GM18861 (cell line): ENCODE measurements around the gene TREML4.
"Not testable (repeated sequence)": the region's sequence is repeated elsewhere in the genome, so short reads cannot be mapped to it uniquely, and the experiment has no call there.

Source experiments
- ATAC-seq: cut with Tn5 transposase; IDR thresholded peaks from one replicate; pipeline ENCODE4 v1.9.1; 2021; ENCODE audit not compliant: unreplicated experiment

The TREML4 gene

DNA sequence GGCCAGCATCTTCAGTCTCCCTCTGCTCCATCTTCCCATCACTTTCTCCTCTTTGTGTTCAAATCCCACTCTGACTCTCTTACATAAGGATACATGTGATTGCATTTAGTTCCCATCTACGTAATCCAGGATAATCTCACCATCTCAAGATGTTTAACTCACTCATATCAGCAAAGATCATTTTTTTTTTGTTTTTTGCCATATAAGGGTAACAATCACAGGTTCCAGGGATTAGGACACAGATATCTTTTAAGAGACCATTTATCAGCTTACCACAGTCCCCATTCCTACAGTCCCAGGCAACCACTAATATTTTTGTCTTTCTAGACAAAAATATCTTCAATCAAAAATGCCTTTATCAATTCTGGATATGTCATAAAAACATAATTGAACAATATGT lies 24.0 kb upstream of the TREML4 start:
- no peak for ATAC-seq

- ATAC-seq: no peak
Observed at GRCh38 chr6:41208439-41209106, 19.6 kb upstream of the TREML4 start.

DNA sequence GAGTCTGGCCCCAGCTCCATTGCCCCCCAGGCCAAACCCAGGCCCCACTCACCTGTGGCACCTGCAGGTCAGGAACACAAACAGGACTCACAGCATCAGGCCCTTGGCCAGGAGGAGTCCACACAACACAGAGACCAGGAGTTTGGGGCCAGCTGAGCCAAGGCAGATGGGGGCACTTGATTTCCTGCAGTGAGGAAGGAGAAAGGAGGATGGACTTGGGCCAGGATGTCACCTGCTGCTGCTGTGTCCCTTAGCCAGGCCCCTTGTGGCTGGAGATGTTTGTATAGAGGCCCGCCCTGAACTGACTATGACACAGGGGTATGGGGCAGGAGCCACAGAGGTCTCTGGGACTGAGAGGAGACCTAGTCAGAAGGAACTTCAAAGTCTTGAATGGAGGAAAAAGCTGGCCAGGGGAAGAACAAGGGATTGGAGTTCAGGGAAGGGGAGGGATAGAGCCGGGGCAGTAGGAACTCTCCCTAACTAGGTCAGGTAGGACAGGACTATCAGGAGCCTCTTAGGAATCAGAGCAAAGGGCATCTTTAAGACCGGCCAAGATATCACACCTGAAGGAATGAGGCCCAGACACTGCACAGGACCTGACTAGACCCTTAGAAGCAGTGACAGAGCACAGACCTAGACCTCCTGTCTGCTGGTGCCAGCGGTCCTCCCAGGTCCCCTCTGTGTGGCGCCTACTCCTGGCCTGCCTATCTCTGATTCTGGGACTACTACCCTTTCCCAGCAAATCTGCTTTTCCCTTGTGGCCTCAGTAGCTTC lies 18.4 kb upstream of the TREML4 start:
- ATAC-seq: no peak

DNA sequence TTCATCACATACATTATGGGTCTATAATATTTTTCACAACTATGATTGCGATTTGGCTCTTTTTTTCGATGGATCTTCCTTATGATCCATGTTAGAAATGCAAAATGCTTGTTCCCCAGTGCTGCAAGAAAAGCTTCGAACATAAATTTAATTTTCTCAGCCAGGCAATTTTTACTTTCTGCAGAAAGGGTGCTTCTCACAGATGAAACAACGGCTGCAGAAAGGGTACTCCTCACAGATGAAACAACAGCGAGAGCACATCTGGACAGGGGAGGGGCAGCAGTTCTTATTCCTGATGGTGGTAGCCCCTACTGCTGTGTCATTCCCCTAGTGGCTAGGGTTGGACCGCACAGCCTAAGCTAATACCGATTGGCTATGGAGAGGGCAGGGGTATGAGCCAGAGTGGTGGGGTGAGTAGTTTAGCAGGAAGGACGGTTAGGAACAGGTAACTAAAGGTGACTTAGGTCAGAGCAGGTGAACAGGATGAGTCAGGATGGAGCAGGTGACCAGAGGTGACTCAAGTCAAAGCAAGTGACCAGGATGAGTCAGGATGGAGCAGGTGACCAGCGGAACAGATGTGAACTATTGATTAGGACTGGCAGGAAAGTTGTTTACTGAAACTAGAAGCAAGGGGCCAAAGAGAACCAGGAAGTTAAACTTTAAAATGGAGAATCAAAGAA lies 13.4 kb upstream of the TREML4 start:
- no peak for ATAC-seq

DNA sequence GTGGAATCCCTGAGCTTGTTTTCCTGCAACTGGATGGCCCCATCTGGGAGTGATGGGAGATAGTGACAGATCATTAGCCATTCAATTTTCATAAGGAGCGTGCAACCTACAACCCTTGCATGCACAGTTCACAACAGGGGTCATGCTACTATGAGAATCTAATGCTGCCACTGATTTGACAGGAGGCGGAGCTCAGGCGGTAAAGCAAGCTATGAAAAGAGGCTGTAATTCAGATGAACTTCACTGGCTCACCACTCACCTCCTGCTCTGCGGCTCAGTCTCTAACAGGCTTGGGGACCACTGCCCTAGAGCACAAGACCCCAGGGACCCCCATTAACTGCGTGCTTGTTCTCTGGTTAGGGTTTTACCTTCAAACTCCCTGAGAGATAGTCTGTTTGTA lies 12.4 kb upstream of the TREML4 start:
- ATAC-seq: no peak

GRCh38 chr6:41216616-41217015 lies 11.5 kb upstream of the TREML4 start:
- no peak for ATAC-seq

DNA sequence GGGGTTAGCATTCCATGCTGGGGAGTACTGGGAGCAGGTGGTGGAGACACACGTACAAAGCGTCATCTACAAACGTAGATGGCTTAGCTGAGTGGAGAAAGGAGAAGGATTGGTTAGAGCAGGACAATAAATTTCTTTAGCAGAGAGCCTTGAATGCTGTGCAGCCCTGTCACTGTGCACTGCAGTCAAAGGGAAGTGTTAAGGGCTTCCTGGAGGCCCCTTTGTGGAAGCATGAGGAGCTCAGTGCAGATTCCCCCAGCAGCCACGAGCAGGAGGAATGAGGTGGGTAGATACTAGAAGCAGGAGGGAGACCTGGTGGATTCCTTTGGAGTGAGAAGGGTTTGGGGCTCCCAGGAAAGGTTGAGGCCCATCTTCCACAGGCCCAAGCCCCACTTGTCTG lies 6.1 kb upstream of the TREML4 start:
- no peak for ATAC-seq

DNA sequence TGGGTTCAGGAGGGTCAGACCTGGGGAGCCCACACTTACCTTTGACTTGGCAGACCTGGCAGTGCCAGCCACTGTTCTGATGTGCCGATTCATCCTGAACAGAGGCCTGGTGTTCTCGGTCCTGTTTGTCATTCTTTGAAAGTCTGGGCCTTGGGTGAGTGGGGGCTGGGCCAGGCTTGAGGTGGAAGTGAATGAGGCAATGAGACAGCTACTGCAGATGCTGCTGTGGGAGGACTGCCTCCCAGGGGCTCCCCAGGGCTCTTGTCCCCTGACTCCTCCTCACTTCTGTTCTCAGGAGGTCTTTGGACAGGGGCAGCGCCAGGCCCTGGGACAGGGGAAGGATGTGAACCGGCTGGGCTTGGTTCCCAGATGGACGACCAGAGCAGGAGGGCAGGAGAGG lies 5.6 kb upstream of the TREML4 start:
- no peak for ATAC-seq

DNA sequence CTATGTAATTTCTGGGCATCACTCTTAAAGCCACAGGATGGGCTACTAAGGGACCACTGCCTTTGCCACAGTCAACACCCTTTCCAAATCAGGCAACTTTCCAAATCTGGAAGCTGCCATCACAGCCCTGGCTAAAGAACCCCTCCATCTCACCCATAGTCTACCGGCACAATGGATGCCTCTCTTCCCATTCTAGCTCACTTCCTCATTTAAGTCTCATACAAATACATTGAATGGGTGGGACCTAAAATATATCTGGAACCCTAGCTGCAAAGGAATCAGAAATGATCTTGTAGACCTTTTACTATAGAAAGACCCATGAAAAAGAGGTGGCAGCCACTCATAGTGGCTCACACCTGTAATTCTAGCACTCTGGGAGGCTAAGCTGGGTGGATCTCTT lies 3.3 kb upstream of the TREML4 start:
- ATAC-seq: no peak

DNA sequence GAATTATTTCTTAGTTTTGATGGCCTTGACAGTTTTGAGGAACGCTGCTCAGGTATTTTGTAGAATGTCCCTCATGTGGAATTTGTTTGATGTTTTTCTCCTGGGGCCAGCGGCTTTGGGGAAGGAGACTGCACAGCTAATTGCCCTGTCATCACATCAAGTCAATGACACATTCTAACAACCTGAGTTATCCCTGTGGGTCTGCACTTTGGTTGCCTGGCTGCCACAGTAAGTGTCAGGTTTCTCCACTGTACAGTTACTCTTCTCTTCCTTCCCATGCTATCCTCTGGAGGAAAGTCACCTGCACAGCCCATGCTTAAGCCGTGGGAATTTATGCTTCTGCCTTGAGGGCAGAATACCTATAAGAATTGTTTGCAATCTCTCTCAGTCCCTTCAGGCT lies 1.4 kb upstream of the TREML4 start:
- no peak for ATAC-seq

DNA sequence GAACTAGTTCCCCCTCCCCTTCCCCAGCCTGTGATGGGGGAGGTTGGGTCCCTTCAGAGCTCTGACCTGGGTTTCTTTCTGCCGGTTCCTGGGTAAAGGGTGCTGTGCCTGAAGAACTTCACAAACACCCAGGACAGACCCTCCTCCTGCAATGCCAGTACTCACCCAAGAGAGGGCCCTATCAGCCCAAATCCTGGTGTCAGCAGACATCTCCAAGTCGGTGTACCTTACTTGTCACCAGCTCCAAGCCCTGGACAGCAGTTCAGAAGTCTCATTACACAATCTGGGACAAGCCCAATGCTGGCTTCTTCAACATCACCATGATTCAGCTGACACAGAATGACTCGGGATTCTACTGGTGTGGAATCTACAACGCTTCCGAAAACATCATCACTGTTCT lies 467 bp downstream of the TREML4 start:
- no peak for ATAC-seq

GRCh38 chr6:41229721-41230120 lies 1.6 kb downstream of the TREML4 start:
- no peak for ATAC-seq

GRCh38 chr6:41231246-41231645 lies 3.1 kb downstream of the TREML4 start:
- ATAC-seq: no peak

- ATAC-seq: no peak
Observed at GRCh38 chr6:41232667-41233066, 4.5 kb downstream of the TREML4 start.

DNA sequence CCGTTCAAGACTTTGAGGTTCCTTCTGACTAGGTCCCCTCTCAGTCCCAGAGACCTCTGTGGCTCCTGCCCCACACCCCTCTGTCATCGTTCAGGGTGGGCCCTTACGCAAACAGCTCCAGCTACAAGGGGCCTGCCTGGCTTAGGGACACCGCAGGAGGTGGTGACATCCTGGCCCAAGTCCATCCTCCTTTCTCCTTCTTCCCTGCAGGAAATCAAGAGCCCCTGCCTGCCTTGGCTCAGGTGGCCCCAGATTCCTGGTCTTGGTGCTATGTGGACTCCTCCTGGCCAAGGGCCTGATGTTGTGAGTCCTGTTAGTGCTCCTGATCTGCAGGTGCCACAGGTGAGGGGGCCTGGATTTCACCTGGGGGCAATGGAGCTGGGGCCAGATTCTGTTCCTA lies 8.1 kb downstream of the TREML4 start:
- ATAC-seq: no peak

DNA sequence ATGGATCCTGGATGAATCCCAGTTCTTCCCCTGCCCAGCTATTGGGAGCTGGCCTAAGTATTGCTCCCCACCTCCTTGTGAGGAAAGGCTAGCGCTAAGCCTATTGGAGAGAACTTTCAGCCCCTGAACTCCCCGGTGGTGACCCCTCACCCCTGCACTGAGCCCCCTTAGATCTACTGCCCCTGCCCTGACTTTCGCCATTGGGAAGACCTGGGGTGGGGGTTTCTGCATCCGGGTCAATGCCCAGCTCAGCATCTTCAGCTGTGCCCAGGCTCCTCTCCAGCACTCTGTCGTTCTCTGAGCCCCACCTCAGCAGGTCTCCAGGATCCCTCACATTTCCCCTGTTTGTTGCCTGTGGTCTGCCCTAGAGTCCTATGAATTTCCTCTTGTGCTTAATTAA lies 9.0 kb downstream of the TREML4 start:
- no peak for ATAC-seq

DNA sequence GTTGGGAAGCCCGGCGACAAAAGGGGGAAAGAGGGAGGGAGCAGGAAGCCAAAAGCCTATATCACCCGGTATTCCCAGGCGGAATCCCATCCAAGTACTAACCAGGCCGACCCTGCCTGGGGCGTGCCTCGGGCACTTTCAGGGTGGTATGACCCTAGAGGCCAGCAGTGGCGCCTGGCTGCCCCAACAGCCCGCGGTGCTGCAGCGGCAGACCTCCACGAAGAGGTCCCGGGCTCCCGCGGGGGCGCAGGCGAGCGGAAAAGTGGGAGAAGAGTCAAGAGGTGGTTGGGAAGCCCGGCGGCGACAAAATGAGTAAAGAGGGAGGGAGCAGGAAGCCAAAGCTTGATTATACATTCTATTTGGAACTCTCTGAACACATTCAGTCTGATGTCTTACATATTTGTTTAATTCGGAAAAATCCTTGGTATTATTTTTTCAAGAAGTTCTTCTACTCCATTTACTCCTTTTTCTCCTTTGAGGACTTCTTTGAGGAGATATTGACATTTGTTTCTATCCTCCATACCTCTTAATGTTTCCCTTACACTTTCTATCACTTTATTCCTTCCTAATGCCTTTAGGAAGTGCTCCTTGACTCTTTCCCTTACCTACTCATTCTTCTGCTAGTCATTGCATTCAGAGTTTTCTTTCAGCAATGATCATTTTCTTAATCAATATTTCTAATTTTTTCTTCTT lies 11.5 kb downstream of the TREML4 start:
- ATAC-seq: no peak

DNA sequence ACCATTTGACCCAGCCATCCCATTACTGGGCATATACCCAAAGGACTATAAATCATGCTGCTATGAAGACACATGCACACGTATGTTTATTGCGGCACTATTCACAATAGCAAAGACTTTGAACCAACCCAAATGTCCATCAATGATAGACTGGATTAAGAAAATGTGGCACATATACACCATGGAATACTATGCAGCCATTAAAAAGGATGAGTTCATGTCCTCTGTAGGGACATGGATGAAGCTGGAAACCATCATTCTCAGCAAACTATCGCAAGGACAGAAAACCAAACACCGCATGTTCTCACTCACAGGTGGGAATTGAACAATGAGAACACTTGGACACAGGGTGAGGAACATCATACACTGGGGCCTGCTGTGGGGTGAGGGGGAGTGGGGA lies 18.4 kb downstream of the TREML4 start:
- ATAC-seq: not testable (repeated sequence)

DNA sequence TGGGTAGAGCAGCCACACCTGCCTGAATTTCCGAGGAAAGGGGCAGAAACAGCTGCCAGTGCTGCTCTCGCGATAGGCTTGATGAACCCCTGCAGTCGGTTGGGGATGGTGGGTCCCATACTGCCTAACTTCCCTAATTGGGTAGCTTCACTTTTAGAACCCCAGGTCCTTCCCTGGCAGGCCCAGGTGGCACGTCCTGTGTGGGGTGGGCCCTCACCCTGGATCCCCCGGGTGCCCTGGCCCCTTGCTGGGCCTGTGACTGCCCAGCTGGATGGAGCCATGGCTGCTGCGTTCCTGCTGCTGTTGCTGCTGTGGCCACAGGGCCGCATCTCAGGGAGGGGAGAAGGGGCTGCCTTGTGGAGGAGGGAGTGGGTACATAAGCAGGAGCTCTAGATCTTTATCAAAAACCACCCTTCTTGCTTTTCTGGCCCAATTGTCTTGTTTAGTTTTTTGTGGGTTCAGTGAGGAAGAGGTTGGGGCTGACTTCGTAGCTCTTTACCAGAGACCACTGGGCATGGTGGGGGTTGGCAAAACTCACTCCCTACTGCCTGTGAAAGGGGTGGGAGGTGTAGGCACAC lies 19.2 kb downstream of the TREML4 start:
- no peak for ATAC-seq

- ATAC-seq: no peak
Observed at GRCh38 chr6:41247882-41248705, 19.9 kb downstream of the TREML4 start.
